ENCODE measurements around the gene ARHGAP42.

The ARHGAP42 gene

GRCh38 chr11:100882957-100883356 is 195.9 kb downstream of the ARHGAP42 start:
- TF ChIP-seq CTCF (IDR thresholded peaks at IDR 0.05; ENCODE audit: control insufficient read depth, insufficient read depth, low read depth, low read length, missing control alignments) = no peak
- no peak overlapping the region for H3K4me3 ChIP-seq (ENCODE audit: control insufficient read depth, low read depth, low read length)
- DNase-seq (ENCODE audit: low read depth) = no peak

GRCh38 chr11:100883830-100884229 is 196.7 kb downstream of the ARHGAP42 start:
- no peak overlapping the region for H3K4me3 ChIP-seq (ENCODE audit: control insufficient read depth, low read depth, low read length)
- no peak for TF ChIP-seq CTCF (IDR thresholded peaks at IDR 0.05; ENCODE audit: control insufficient read depth, insufficient read depth, low read depth, low read length, missing control alignments)

GRCh38 chr11:100887659-100888058 is 200.6 kb downstream of the ARHGAP42 start:
- DNase-seq (ENCODE audit: low read depth) = no peak
- no peak for TF ChIP-seq CTCF (IDR thresholded peaks at IDR 0.05; ENCODE audit: control insufficient read depth, insufficient read depth, low read depth, low read length, missing control alignments)
- H3K4me3 ChIP-seq (ENCODE audit: control insufficient read depth, low read depth, low read length) = no peak overlapping the region

More at GRCh38 chr11:100883830-100884229, 196.7 kb downstream of the ARHGAP42 start:
- DNase-seq (ENCODE audit: low read depth) = no peak

- TF ChIP-seq CTCF (IDR thresholded peaks at IDR 0.05; ENCODE audit: control insufficient read depth, insufficient read depth, low read depth, low read length, missing control alignments) = no peak
- no peak overlapping the region for H3K4me3 ChIP-seq (ENCODE audit: control insufficient read depth, low read depth, low read length)
- no peak for DNase-seq (ENCODE audit: low read depth)
Observed at GRCh38 chr11:100888836-100889235, 201.7 kb downstream of the ARHGAP42 start.

GRCh38 chr11:100889758-100890157 is 202.7 kb downstream of the ARHGAP42 start:
- no peak for TF ChIP-seq CTCF (IDR thresholded peaks at IDR 0.05; ENCODE audit: control insufficient read depth, insufficient read depth, low read depth, low read length, missing control alignments)
- H3K4me3 ChIP-seq (ENCODE audit: control insufficient read depth, low read depth, low read length) = no peak overlapping the region
- no peak for DNase-seq (ENCODE audit: low read depth)

- DNase-seq (ENCODE audit: low read depth) = peak; percentile 83
- H3K4me3 ChIP-seq (ENCODE audit: control insufficient read depth, low read depth, low read length) = no peak overlapping the region
- TF ChIP-seq CTCF (IDR thresholded peaks at IDR 0.05; ENCODE audit: control insufficient read depth, insufficient read depth, low read depth, low read length, missing control alignments) = no peak
Observed at GRCh38 chr11:100890789-100891188, 203.7 kb downstream of the ARHGAP42 start.

- no peak for DNase-seq (ENCODE audit: low read depth)
- no peak overlapping the region for H3K4me3 ChIP-seq (ENCODE audit: control insufficient read depth, low read depth, low read length)
- TF ChIP-seq CTCF (IDR thresholded peaks at IDR 0.05; ENCODE audit: control insufficient read depth, insufficient read depth, low read depth, low read length, missing control alignments) = no peak
Observed at GRCh38 chr11:100892886-100893285, 205.8 kb downstream of the ARHGAP42 start.
